AG04450 (cell line): Measurements from ENCODE around the gene ZBTB12. TPM values are rescaled to one million over a fixed set of nuclear protein-coding genes. Genes with fewer than 3 reads are reported as not detected.
"Not testable (repeated sequence)": the region's sequence is repeated elsewhere in the genome, so short reads cannot be mapped to it uniquely, and the experiment has no call there.

ENCODE experiments used
- CTCF ChIA-PET: fragments of 300-600, 350-600 bp; formaldehyde crosslinking; extraction: SDS; loops from one replicate; lab custom pipeline; 2022; ENCODE audit warnings: antibody characterized with exemption, inconsistent platforms; lab: Charles Lee
- POLR2A ChIA-PET: fragments of 350-600 bp; formaldehyde crosslinking; extraction: SDS; loops from one replicate; lab custom pipeline; 2021; ENCODE audit warnings: antibody characterized with exemption, inconsistent platforms; lab: Yijun Ruan, JAX
- DNase-seq: peaks from one replicate; pipeline ENCODE4 v3.0.0-alpha.2; 2011; ENCODE audit warnings: low read depth, low spot score
- H3K27ac ChIP-seq: one replicate; pipeline ENCODE4 v1.5.1; 2012; ENCODE audit warnings: low read depth, low read length, control low read depth
- H3K27me3 ChIP-seq: one replicate; pipeline ENCODE4 v1.6.0; 2012; ENCODE audit warnings: low read length; ENCODE audit not compliant: control insufficient read depth, insufficient read depth
- H3K4me3 ChIP-seq: 2 replicates; pipeline ENCODE4 v1.5.1; 2011; ENCODE audit warnings: mild to moderate bottlenecking, low read depth, low read length, control low read depth
- H3K9me3 ChIP-seq: 2 replicates; pipeline ENCODE4 v1.5.1; 2012; ENCODE audit warnings: low read length; ENCODE audit not compliant: control insufficient read depth, insufficient read depth
- polyA plus RNA-seq: library from polyadenylated mRNA; depleted of rRNA; stranded (reverse); fragments of >200 nt; gene quantifications from 2 replicates; pipeline ENCODE4 v1.2.3, GENCODE V29; 2011
- TF ChIP-seq, protein P1 (sequence below): IDR thresholded peaks from 2 replicates; pipeline ENCODE4 v1.5.1; 2011; ENCODE audit warnings: low read depth, low read length, control low read depth, inconsistent platforms

The ZBTB12 gene
- polyA plus RNA-seq, 1 experiment = 2.4 TPM

- DNase-seq = no peak
- Histone ChIP-seq H3K4me3 (no peak overlapping the region), H3K27ac (no peak overlapping the region), H3K9me3 (no peaks in the 10 kb centered on the region), H3K27me3 (no peaks in the 10 kb centered on the region)
- ChIA-PET CTCF (interaction anchor here (0.7 to 1.3 kb wide), 2 partner anchors 17 to 34 kb away, joined by 3 to 6 read pairs; no protein-coding TSS in a partner anchor), POLR2A (no interaction called here)
- TF ChIP-seq, protein P1, sequence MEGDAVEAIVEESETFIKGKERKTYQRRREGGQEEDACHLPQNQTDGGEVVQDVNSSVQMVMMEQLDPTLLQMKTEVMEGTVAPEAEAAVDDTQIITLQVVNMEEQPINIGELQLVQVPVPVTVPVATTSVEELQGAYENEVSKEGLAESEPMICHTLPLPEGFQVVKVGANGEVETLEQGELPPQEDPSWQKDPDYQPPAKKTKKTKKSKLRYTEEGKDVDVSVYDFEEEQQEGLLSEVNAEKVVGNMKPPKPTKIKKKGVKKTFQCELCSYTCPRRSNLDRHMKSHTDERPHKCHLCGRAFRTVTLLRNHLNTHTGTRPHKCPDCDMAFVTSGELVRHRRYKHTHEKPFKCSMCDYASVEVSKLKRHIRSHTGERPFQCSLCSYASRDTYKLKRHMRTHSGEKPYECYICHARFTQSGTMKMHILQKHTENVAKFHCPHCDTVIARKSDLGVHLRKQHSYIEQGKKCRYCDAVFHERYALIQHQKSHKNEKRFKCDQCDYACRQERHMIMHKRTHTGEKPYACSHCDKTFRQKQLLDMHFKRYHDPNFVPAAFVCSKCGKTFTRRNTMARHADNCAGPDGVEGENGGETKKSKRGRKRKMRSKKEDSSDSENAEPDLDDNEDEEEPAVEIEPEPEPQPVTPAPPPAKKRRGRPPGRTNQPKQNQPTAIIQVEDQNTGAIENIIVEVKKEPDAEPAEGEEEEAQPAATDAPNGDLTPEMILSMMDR = no peak
Observed at GRCh38 chr6:31918069-31918720, 16.3 kb upstream of the ZBTB12 start.

DNA sequence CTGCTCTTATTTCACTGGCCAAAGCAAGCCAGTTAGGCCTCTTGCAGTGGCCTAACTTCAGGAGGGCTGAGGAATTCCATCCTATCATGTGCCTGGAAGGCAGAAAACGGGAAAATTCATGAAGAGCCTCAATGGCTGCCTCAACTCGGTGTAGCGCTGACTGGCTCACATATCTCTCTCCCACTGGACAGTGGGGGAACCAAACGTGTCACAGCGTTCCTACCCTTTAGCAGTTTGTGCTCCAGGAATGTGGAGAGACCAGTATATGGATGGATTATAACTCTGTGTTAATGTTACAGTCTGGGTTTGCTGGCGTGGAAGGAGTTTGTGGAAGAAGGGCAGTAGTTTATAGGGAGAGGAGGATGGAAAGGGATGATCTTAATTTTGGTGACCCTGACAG is 13.9 kb upstream of the ZBTB12 start:
- CTCF ChIA-PET = no interaction called here
- TF ChIP-seq, protein P1 = no peak
- Histone ChIP-seq H3K9me3 (no peaks in the 10 kb centered on the region), H3K4me3 (no peak overlapping the region), H3K27ac (no peak overlapping the region), H3K27me3 (no peaks in the 10 kb centered on the region)
- no peak for DNase-seq
- POLR2A ChIA-PET = no interaction called here

GRCh38 chr6:31915351-31915750 is 13.5 kb upstream of the ZBTB12 start:
- no peak for DNase-seq
- TF ChIP-seq, protein P1 = no peak
- Histone ChIP-seq H3K27me3 (no peaks in the 10 kb centered on the region), H3K4me3 (no peak overlapping the region), H3K27ac (no peak overlapping the region), H3K9me3 (no peaks in the 10 kb centered on the region)
- POLR2A ChIA-PET = no interaction called here
- CTCF ChIA-PET = no interaction called here

GRCh38 chr6:31911826-31912585 is 10.1 kb upstream of the ZBTB12 start:
- CTCF ChIA-PET = interaction anchor here (1.4 kb wide), 1 partner anchor 40 kb away, joined by 3 read pairs; no protein-coding TSS in a partner anchor
- TF ChIP-seq, protein P1 = no peak
- POLR2A ChIA-PET = interaction anchor here (0.6 to 1.2 kb wide), 4 partner anchors 9 to 265 kb away, joined by 3 to 8 read pairs (median 3); no protein-coding TSS in a partner anchor
- H3K27me3 ChIP-seq = no peaks in the 10 kb centered on the region
- no peak for DNase-seq
- H3K4me3 ChIP-seq = no peak overlapping the region
- H3K27ac ChIP-seq = no peak overlapping the region
- no peaks in the 10 kb centered on the region for H3K9me3 ChIP-seq

DNA sequence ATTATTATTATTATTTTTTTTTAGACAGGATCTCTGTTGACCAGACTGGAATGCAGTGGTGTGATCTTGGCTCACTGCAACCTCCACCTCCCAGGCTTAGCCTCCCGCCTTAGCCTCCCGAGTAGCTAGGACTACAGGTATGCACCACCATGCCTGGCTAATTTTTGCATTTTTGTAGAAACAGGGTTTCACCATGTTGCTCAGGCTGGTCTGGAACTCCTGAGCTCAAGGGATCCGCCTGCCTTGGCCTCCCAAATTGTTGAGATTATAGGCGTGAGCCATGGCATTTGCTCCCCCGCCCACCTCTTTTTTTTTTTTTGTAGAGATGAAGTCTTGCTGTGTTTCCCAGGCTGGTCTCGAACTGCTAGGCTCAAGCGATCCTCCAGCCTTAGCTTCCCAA is 7.4 kb upstream of the ZBTB12 start:
- H3K27ac ChIP-seq = peak overlapping the region; percentile 39
- POLR2A ChIA-PET = interaction anchor here (0.6 to 1.0 kb wide), 3 partner anchors 42 to 62 kb away, joined by 3 to 4 read pairs (median 3); partner anchors contain the start of genes DXO, NELFE and SKIC2
- H3K4me3 ChIP-seq, H3K9me3 ChIP-seq, H3K27me3 ChIP-seq, DNase-seq: not testable (repeated sequence)
- CTCF ChIA-PET = interaction anchor here (0.6 to 3.3 kb wide), 2 partner anchors 43 to 348 kb away, joined by 3 to 15 read pairs; no protein-coding TSS in a partner anchor
